ENCODE results near the gene INSM2. TPM values are rescaled to one million over a fixed set of nuclear protein-coding genes. Genes with fewer than 3 reads are reported as not detected.

INSM2 gene
- total RNA-seq, 1 experiment from 2014 or later: not detected

- Histone ChIP-seq H3K27me3 (ENCODE audit: control insufficient read depth, insufficient read depth, low read length) (no peaks in the 10 kb centered on the region), H3K4me3 (ENCODE audit: low read depth in 2 of 2, low read length in 2 of 2) (no peak overlapping the region), H3K36me3 (ENCODE audit: control insufficient read depth, insufficient read depth, low read length) (no peaks in the 10 kb centered on the region), H3K27ac (ENCODE audit: low read length) (no peak overlapping the region), H3K4me1 (ENCODE audit: control insufficient read depth, insufficient read depth, low read length) (no peaks in the 10 kb centered on the region), H3K9me3 (ENCODE audit: control insufficient read depth, insufficient read depth, low read depth, low read length) (no peaks in the 10 kb centered on the region)
- POLR2A ChIA-PET: no interaction called here
- CTCF ChIA-PET: no interaction called here
- DNase-seq (ENCODE audit: low read depth, low spot score) (no peak), ATAC-seq (no peak)
- in situ Hi-C loops (cut with HindIII; ENCODE audit: low pct_unique_long_range_greater_than_20kb, low sequenced_read_pairs) (no loop called here), intact Hi-C loops (cut with micrococcal nuclease; ENCODE audit: unreplicated experiment) (no loop called here)
- TF ChIP-seq TCF7L2 (IDR thresholded peaks at IDR 0.05; ENCODE audit: low read depth, low read length) (no peak), POLR2AphosphoS5 (IDR thresholded peaks at IDR 0.05; ENCODE audit: low read depth, low read length) (no peak), SIN3A (IDR thresholded peaks at IDR 0.05; ENCODE audit: borderline replicate concordance, insufficient read depth, low read depth, low read length) (no peak)
- TF ChIP-seq, protein P1, sequence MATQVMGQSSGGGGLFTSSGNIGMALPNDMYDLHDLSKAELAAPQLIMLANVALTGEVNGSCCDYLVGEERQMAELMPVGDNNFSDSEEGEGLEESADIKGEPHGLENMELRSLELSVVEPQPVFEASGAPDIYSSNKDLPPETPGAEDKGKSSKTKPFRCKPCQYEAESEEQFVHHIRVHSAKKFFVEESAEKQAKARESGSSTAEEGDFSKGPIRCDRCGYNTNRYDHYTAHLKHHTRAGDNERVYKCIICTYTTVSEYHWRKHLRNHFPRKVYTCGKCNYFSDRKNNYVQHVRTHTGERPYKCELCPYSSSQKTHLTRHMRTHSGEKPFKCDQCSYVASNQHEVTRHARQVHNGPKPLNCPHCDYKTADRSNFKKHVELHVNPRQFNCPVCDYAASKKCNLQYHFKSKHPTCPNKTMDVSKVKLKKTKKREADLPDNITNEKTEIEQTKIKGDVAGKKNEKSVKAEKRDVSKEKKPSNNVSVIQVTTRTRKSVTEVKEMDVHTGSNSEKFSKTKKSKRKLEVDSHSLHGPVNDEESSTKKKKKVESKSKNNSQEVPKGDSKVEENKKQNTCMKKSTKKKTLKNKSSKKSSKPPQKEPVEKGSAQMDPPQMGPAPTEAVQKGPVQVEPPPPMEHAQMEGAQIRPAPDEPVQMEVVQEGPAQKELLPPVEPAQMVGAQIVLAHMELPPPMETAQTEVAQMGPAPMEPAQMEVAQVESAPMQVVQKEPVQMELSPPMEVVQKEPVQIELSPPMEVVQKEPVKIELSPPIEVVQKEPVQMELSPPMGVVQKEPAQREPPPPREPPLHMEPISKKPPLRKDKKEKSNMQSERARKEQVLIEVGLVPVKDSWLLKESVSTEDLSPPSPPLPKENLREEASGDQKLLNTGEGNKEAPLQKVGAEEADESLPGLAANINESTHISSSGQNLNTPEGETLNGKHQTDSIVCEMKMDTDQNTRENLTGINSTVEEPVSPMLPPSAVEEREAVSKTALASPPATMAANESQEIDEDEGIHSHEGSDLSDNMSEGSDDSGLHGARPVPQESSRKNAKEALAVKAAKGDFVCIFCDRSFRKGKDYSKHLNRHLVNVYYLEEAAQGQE (IDR thresholded peaks at IDR 0.05; ENCODE audit: insufficient read depth in 1 of 2, low read depth in 2 of 2, low read length in 1 of 2): no peak
- TF ChIP-seq, protein P2, sequence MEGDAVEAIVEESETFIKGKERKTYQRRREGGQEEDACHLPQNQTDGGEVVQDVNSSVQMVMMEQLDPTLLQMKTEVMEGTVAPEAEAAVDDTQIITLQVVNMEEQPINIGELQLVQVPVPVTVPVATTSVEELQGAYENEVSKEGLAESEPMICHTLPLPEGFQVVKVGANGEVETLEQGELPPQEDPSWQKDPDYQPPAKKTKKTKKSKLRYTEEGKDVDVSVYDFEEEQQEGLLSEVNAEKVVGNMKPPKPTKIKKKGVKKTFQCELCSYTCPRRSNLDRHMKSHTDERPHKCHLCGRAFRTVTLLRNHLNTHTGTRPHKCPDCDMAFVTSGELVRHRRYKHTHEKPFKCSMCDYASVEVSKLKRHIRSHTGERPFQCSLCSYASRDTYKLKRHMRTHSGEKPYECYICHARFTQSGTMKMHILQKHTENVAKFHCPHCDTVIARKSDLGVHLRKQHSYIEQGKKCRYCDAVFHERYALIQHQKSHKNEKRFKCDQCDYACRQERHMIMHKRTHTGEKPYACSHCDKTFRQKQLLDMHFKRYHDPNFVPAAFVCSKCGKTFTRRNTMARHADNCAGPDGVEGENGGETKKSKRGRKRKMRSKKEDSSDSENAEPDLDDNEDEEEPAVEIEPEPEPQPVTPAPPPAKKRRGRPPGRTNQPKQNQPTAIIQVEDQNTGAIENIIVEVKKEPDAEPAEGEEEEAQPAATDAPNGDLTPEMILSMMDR (IDR thresholded peaks at IDR 0.05): no peak
- BruUV-seq (replicated peaks): no TSS peak
Measured at GRCh38 chr14:35495278-35495677, 38.7 kb upstream of the INSM2 start.

GRCh38 chr14:35499180-35499579 lies 34.8 kb upstream of the INSM2 start:
- ATAC-seq: no peak
- intact Hi-C loops (cut with micrococcal nuclease; ENCODE audit: unreplicated experiment) (no loop called here), in situ Hi-C loops (cut with HindIII; ENCODE audit: low pct_unique_long_range_greater_than_20kb, low sequenced_read_pairs) (no loop called here)
- H3K27ac ChIP-seq (ENCODE audit: low read length): no peak overlapping the region
- no peaks in the 10 kb centered on the region for H3K36me3 ChIP-seq (ENCODE audit: control insufficient read depth, insufficient read depth, low read length)
- H3K4me1 ChIP-seq (ENCODE audit: control insufficient read depth, insufficient read depth, low read length): no peaks in the 10 kb centered on the region
- TF ChIP-seq TCF7L2 (IDR thresholded peaks at IDR 0.05; ENCODE audit: low read depth, low read length): no peak
- TF ChIP-seq, protein P1 (IDR thresholded peaks at IDR 0.05; ENCODE audit: insufficient read depth in 1 of 2, low read depth in 2 of 2, low read length in 1 of 2): no peak
- TF ChIP-seq SIN3A (IDR thresholded peaks at IDR 0.05; ENCODE audit: borderline replicate concordance, insufficient read depth, low read depth, low read length): no peak
- no peak for TF ChIP-seq POLR2AphosphoS5 (IDR thresholded peaks at IDR 0.05; ENCODE audit: low read depth, low read length)
- TF ChIP-seq, protein P2 (IDR thresholded peaks at IDR 0.05): no peak
- no peaks in the 10 kb centered on the region for H3K9me3 ChIP-seq (ENCODE audit: control insufficient read depth, insufficient read depth, low read depth, low read length)
- peaks cover 4% of the 10 kb centered on the region; the same call in 1 of the 2 replicates for H3K27me3 ChIP-seq (ENCODE audit: control insufficient read depth, insufficient read depth, low read length)
- CTCF ChIA-PET: interaction anchor here (0.7 kb wide), 1 partner anchor 60 kb away, joined by 4 read pairs; no protein-coding TSS in a partner anchor
- POLR2A ChIA-PET: interaction anchor here (0.5 kb wide), 1 partner anchor 24 kb away, joined by 3 read pairs; no protein-coding TSS in a partner anchor
- DNase-seq (ENCODE audit: low read depth, low spot score): no peak
- no TSS peak for BruUV-seq (replicated peaks)
- H3K4me3 ChIP-seq (ENCODE audit: low read depth in 2 of 2, low read length in 2 of 2): no peak overlapping the region
